Activated T-helper 2 cell treated with anti-CD3 and anti-CD28 coated beads, Interferon-gamma antibody, Interleukin-2, Interleukin-4, amounts not matched to agents 10 μg/mL and 5 μg/mL and 100 μg/mL, durations not matched to agents 14 hours and 24 hours and 36 hours (primary cell): ENCODE results near the gene PCYT2. TPM values are rescaled to one million over a fixed set of nuclear protein-coding genes. Genes with fewer than 3 reads are reported as not detected.

Experiments used
- DNase-seq: peaks from one replicate; pipeline ENCODE4 v3.0.0; 2021; ENCODE audit warnings: low spot score
- H3K27ac Mint-ChIP-seq: one replicate; pipeline ENCODE4 v1.8.0; 2021; ENCODE audit warnings: mixed read lengths
- H3K27me3 Mint-ChIP-seq: one replicate; pipeline ENCODE4 v1.8.0; 2021; ENCODE audit warnings: low read depth, mixed read lengths
- H3K36me3 Mint-ChIP-seq: one replicate; pipeline ENCODE4 v1.8.0; 2021; ENCODE audit warnings: low read depth, mixed read lengths
- H3K4me1 Mint-ChIP-seq: one replicate; pipeline ENCODE4 v1.8.0; 2021; ENCODE audit warnings: low read depth, mixed read lengths
- H3K4me3 Mint-ChIP-seq: one replicate; pipeline ENCODE4 v1.8.0; 2021; ENCODE audit warnings: low read depth, mild to moderate bottlenecking, moderate library complexity, mixed read lengths
- H3K9me3 Mint-ChIP-seq: one replicate; pipeline ENCODE4 v1.8.0; 2021; ENCODE audit warnings: mixed read lengths
- intact Hi-C: fragments of 100-400 bp; cut with micrococcal nuclease; formaldehyde crosslinking; loops from one replicate; pipeline ENCODE4 v1.15.1; 2023
- total RNA-seq: library from RNA; stranded (reverse); gene quantifications from 2 replicates; pipeline ENCODE4 v1.2.3, GENCODE V29; 2022

The PCYT2 gene
- total RNA-seq, 1 donor from 2014 or later: 51.7 TPM

- intact Hi-C loops: no loop called here
- H3K4me1 Mint-ChIP-seq: peaks cover 18% of the 10 kb centered on the region
- DNase-seq: no peak
- H3K27ac Mint-ChIP-seq: peak overlapping the region; percentile 85
- H3K36me3 Mint-ChIP-seq: peaks cover 68% of the 10 kb centered on the region
- H3K9me3 Mint-ChIP-seq: no peaks in the 10 kb centered on the region
- H3K27me3 Mint-ChIP-seq: no peaks in the 10 kb centered on the region
- H3K4me3 Mint-ChIP-seq: peak overlapping the region; percentile 88
Observed at GRCh38 chr17:81888988-81889595, 22.1 kb downstream of the PCYT2 start.

- H3K4me3 Mint-ChIP-seq: peak overlapping the region; percentile 71
- no peaks in the 10 kb centered on the region for H3K27me3 Mint-ChIP-seq
- H3K9me3 Mint-ChIP-seq: no peaks in the 10 kb centered on the region
- H3K36me3 Mint-ChIP-seq: peaks cover 71% of the 10 kb centered on the region
- H3K4me1 Mint-ChIP-seq: peaks cover 18% of the 10 kb centered on the region
- peak overlapping the region; percentile 85 for H3K27ac Mint-ChIP-seq
- no peak for DNase-seq
- intact Hi-C loops: no loop called here
Observed at GRCh38 chr17:81888105-81888987, 22.9 kb downstream of the PCYT2 start.

GRCh38 chr17:81885869-81886548 is 25.2 kb downstream of the PCYT2 start:
- no peak for DNase-seq
- Mint-ChIP-seq H3K27me3 (no peaks in the 10 kb centered on the region), H3K4me3 (no peak overlapping the region), H3K27ac (no peak overlapping the region), H3K4me1 (peaks cover 16% of the 10 kb centered on the region), H3K9me3 (no peaks in the 10 kb centered on the region), H3K36me3 (peaks cover 83% of the 10 kb centered on the region)
- intact Hi-C loops: no loop called here

- DNase-seq: no peak
- peaks cover 16% of the 10 kb centered on the region for H3K4me1 Mint-ChIP-seq
- H3K9me3 Mint-ChIP-seq: no peaks in the 10 kb centered on the region
- no peak overlapping the region for H3K27ac Mint-ChIP-seq
- peaks cover 84% of the 10 kb centered on the region for H3K36me3 Mint-ChIP-seq
- intact Hi-C loops: no loop called here
- H3K4me3 Mint-ChIP-seq: no peak overlapping the region
- no peaks in the 10 kb centered on the region for H3K27me3 Mint-ChIP-seq
Observed at GRCh38 chr17:81885454-81885853, 25.7 kb downstream of the PCYT2 start.

- Mint-ChIP-seq H3K4me1 (peaks cover 16% of the 10 kb centered on the region), H3K36me3 (peaks cover 83% of the 10 kb centered on the region), H3K9me3 (no peaks in the 10 kb centered on the region), H3K4me3 (no peak overlapping the region), H3K27me3 (no peaks in the 10 kb centered on the region), H3K27ac (no peak overlapping the region)
- intact Hi-C loops: no loop called here
- no peak for DNase-seq
Observed at GRCh38 chr17:81884968-81885367, 26.2 kb downstream of the PCYT2 start.

- H3K9me3 Mint-ChIP-seq: no peaks in the 10 kb centered on the region
- H3K27ac Mint-ChIP-seq: no peak overlapping the region
- H3K36me3 Mint-ChIP-seq: peaks cover 84% of the 10 kb centered on the region
- no peaks in the 10 kb centered on the region for H3K27me3 Mint-ChIP-seq
- peaks cover 16% of the 10 kb centered on the region for H3K4me1 Mint-ChIP-seq
- H3K4me3 Mint-ChIP-seq: no peak overlapping the region
- intact Hi-C loops: no loop called here
- DNase-seq: no peak
Observed at GRCh38 chr17:81884520-81884919, 26.7 kb downstream of the PCYT2 start.

GRCh38 chr17:81879121-81879520 is 32.1 kb downstream of the PCYT2 start:
- no peak for DNase-seq
- H3K27me3 Mint-ChIP-seq: no peaks in the 10 kb centered on the region
- no peak overlapping the region for H3K4me3 Mint-ChIP-seq
- H3K9me3 Mint-ChIP-seq: no peaks in the 10 kb centered on the region
- intact Hi-C loops: no loop called here
- H3K4me1 Mint-ChIP-seq: peaks cover 3% of the 10 kb centered on the region
- H3K36me3 Mint-ChIP-seq: peaks cover 58% of the 10 kb centered on the region
- no peak overlapping the region for H3K27ac Mint-ChIP-seq

GRCh38 chr17:81878294-81878693 is 32.9 kb downstream of the PCYT2 start:
- DNase-seq: no peak
- peaks cover 55% of the 10 kb centered on the region for H3K36me3 Mint-ChIP-seq
- H3K4me1 Mint-ChIP-seq: peaks cover 7% of the 10 kb centered on the region
- no peak overlapping the region for H3K4me3 Mint-ChIP-seq
- H3K27me3 Mint-ChIP-seq: no peaks in the 10 kb centered on the region
- no peaks in the 10 kb centered on the region for H3K9me3 Mint-ChIP-seq
- intact Hi-C loops: no loop called here
- H3K27ac Mint-ChIP-seq: no peak overlapping the region

- no peaks in the 10 kb centered on the region for H3K27me3 Mint-ChIP-seq
- peaks cover 12% of the 10 kb centered on the region for H3K4me1 Mint-ChIP-seq
- no peaks in the 10 kb centered on the region for H3K9me3 Mint-ChIP-seq
- intact Hi-C loops: no loop called here
- no peak overlapping the region for H3K4me3 Mint-ChIP-seq
- peaks cover 51% of the 10 kb centered on the region for H3K36me3 Mint-ChIP-seq
- H3K27ac Mint-ChIP-seq: no peak overlapping the region
- no peak for DNase-seq
Observed at GRCh38 chr17:81877569-81877968, 33.6 kb downstream of the PCYT2 start.

- Mint-ChIP-seq H3K9me3 (no peaks in the 10 kb centered on the region), H3K4me3 (peak overlapping the region; percentile 82), H3K36me3 (peaks cover 36% of the 10 kb centered on the region), H3K4me1 (peaks cover 16% of the 10 kb centered on the region), H3K27me3 (no peaks in the 10 kb centered on the region), H3K27ac (peak overlapping the region; percentile 91)
- peak; percentile 94 for DNase-seq
- intact Hi-C loops: loop anchor here (2.0 to 5.0 kb wide), 2 partner anchors 19 to 39 kb away; partner anchors contain the start of genes ALYREF, ANAPC11 and MCRIP1
Observed at GRCh38 chr17:81871387-81872230, 39.6 kb downstream of the PCYT2 start.

GRCh38 chr17:81870981-81871386 is 40.2 kb downstream of the PCYT2 start, which contains the start of gene ARHGDIA:
TSS of gene ARHGDIA (minus strand) at chr17:81871337. CDS start at chr17:81869930, 1,407 bp downstream.
- DNase-seq: no peak
- peaks cover 16% of the 10 kb centered on the region for H3K4me1 Mint-ChIP-seq
- H3K9me3 Mint-ChIP-seq: no peaks in the 10 kb centered on the region
- no peaks in the 10 kb centered on the region for H3K27me3 Mint-ChIP-seq
- peak within 1 kb of the TSS; percentile 91 for H3K27ac Mint-ChIP-seq
- H3K4me3 Mint-ChIP-seq: peak within 1 kb of the TSS; percentile 89
- intact Hi-C loops: loop anchor here (1.0 to 5.0 kb wide), 3 partner anchors 10 to 39 kb away; partner anchors contain the start of genes ALYREF, ANAPC11 and MCRIP1
- peaks cover 34% of the 10 kb centered on the region for H3K36me3 Mint-ChIP-seq
